Epithelial cell of esophagus (primary cell): ENCODE results near the gene NUDT12.

Source experiments
- DNase-seq: peaks from one replicate; pipeline ENCODE4 v3.0.0; 2010; ENCODE audit warnings: low read depth
- H3K4me3 ChIP-seq: 2 replicates; pipeline ENCODE4 v1.5.1; 2011; ENCODE audit warnings: mild to moderate bottlenecking, low read length, control low read depth
- CTCF ChIP-seq: IDR thresholded peaks from 2 replicates; pipeline ENCODE4 v1.5.1; 2011; ENCODE audit warnings: low read depth, mild to moderate bottlenecking, low read length, control low read depth, inconsistent platforms; ENCODE audit not compliant: insufficient read depth; ENCODE audit errors: missing control alignments

NUDT12 gene

GRCh38 chr5:103542441-103542840, 20.1 kb downstream of the NUDT12 start:
- H3K4me3 ChIP-seq: no peak overlapping the region
- TF ChIP-seq CTCF: no peak
- DNase-seq: no peak

- DNase-seq: no peak
- TF ChIP-seq CTCF: no peak
- no peak overlapping the region for H3K4me3 ChIP-seq
Measured at GRCh38 chr5:103541569-103541968, 21.0 kb downstream of the NUDT12 start.

- no peak for TF ChIP-seq CTCF
- DNase-seq: no peak
- no peak overlapping the region for H3K4me3 ChIP-seq
Measured at GRCh38 chr5:103541114-103541513, 21.5 kb downstream of the NUDT12 start.

GRCh38 chr5:103539376-103540330, 22.9 kb downstream of the NUDT12 start:
- TF ChIP-seq CTCF: no peak
- no peak overlapping the region for H3K4me3 ChIP-seq
- DNase-seq: no peak

- DNase-seq: peak; percentile 64
- no peak for TF ChIP-seq CTCF
- no peak overlapping the region for H3K4me3 ChIP-seq
Measured at GRCh38 chr5:103532086-103532734, 30.4 kb downstream of the NUDT12 start.

- DNase-seq: peak; percentile 23
- H3K4me3 ChIP-seq: no peak overlapping the region
- TF ChIP-seq CTCF: no peak
Measured at GRCh38 chr5:103526164-103526915, 36.2 kb downstream of the NUDT12 start.
